HG03521 (cell line): ENCODE results near the gene SMAP2.

Experiments used
- ATAC-seq: cut with Tn5 transposase; IDR thresholded peaks from one replicate; pipeline ENCODE4 v1.9.1; 2021; ENCODE audit warnings: mild to moderate bottlenecking, moderate library complexity; ENCODE audit not compliant: unreplicated experiment

SMAP2 gene

DNA sequence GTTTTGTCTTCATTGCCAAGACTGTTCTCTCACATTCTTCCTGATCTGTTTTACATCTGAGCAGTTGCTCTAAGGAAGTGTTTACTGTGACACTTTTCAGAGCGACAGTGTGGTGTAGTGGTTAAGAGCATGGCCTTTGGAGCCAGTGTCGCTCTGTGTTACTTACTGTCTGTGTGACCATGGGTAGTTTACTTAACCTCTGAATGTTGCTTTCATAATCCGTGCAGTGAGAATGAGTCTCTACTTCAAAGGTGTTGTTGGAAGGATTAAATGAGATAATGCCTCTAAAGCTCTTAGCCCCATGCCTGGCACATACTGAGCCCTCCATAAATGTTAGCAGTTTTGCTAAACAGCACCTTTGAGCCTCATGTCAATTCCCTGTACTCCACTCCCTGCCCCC is 40.8 kb downstream of the SMAP2 start:
- ATAC-seq: no peak

DNA sequence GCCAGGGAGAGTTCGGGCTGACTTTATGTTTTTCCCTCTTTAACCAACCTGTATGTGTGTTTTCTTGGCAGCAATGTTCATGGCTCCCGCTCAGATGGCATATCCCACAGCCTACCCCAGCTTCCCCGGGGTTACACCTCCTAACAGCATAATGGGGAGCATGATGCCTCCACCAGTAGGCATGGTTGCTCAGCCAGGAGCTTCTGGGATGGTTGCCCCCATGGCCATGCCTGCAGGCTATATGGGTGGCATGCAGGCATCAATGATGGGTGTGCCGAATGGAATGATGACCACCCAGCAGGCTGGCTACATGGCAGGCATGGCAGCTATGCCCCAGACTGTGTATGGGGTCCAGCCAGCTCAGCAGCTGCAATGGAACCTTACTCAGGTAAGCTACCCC is 43.2 kb downstream of the SMAP2 start:
- ATAC-seq: no peak

DNA sequence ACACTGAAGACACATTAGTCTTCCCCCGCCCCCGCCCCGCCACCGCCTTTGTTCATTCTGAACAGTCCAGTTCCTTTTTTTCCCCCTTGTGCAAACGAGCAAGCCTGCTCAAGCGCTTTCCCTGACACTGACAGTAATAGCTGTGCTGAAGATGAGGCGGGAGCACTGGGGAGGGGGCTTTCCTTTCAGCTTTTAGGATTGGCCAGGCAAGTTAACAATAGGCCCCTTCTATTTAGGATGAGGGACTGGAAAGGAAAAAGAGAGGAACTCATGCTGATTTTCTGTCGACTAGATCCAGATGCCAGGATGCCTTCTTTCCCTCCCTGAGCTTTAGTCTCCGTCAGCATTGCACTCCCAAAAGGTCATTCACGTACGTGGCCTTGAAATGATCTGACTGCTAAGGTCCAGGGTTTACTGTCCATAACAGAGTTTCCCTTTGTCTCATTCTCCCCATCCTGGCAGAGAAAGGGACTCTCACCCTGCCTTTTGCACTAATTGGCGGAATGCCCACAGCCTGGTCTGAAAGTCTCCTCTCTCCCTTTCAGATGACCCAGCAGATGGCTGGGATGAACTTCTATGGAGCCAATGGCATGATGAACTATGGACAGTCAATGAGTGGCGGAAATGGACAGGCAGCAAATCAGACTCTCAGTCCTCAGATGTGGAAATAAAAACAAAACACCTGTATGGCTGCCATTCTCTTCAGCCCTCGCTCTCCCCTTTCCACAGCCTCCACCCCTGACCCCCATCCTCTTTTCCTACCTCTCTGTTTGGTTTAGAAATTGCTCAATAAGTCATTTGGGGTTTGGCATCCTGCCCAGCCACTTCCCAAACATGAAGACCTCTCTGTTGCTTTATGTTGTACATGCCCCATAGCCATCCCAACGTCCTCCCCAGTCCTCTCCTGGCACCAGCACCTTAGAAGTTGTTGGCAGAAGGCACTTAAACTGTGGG is 48.2 kb downstream of the SMAP2 start:
- no peak for ATAC-seq

DNA sequence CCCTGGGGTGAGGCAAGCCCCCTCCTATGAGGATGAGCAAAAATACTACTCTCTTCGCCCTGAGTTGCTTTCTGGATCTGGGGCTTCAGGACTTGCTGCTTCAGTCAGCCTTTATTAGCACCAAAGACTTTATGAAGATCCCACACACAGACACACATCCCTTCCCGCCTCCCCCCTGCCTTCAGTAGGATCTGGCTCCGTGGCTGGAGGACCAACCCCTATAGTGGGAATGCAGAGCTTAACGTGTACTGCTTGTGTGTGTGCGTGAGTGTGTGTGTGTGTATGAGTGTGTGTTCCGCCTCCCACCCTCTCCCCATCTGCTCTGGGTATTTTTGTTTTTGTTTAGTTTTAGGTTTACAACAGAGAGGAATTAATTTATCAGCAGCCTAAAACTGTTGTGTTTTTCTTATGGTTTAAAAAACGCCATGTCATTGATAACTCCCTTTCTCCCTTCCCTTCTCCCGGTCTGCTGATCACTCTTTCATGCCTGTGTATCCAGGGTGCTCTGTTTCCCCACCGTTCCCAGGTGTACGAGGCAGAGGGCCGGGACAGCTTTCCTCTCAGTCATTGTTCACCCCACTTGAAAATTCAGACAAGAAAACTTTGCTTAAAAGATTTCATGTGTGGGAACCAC is 49.2 kb downstream of the SMAP2 start:
- ATAC-seq: no peak

DNA sequence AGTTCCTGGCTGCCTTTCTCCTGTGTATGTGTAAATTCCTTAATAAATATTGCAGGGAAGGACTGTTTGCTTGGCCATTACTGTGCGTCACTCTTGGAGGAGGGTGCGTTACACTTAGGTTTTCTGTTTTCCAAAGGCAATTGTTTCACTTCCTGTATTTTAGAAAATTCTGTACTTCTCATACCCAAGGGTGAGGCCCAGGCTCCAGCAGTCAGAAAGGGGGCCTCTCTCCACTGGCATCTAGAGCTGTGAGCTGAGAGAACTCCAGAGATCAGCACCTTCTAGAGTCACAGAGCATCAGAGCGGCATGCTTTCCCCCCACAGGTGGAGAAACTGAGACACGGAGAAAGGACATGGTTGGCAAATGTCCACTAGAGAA is 49.7 kb downstream of the SMAP2 start:
- no peak for ATAC-seq

DNA sequence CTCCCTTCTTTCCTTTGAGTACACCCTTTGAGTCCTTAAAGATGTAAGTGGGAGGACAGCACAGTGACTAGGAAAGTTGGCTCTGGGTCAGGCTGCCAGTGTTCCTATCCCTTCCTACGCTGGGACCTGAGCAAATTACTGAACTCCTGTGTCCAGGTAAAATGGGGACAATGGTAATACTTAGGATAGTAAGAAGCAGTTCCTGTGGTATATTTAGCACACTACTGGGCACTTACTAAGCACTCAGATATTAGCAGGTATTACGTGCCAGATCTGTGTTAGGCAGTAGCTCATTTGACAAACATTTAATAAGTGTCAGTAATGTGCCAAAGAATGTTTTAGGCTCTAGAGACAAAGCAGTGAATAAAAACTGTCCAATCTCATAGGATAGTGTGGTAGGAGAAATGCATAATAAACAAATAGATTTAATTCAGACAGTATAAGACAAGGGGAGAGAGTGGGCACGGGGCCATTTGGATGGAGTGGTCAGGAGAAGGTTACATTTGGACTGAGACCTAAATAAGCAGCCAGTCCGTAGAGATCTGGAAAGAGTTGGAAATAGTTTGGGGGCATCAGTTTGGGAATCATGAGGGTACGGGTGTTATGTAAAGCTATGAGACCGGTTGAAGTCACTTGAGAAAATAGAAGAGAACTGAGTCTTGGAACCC is 50.6 kb downstream of the SMAP2 start:
- no peak for ATAC-seq

DNA sequence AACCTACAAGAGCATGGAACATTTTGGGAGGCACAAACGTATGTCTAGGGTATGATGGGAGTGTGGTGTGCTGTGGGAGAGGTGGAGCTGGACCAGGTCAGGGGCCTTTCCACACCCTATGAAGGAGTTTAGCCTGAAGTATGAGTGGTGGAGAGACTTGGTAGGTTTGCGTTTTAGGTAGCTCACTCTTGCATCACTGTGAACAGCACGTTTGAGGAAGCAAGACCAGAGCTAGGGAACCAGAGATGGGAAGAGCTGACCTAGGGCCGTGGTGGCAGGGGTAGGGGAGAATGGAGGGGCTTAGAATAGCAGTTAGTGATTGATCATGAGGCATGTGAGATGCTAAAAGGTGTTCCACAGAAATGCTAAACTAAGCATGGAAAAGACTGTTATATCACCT is 51.7 kb downstream of the SMAP2 start:
- no peak for ATAC-seq

DNA sequence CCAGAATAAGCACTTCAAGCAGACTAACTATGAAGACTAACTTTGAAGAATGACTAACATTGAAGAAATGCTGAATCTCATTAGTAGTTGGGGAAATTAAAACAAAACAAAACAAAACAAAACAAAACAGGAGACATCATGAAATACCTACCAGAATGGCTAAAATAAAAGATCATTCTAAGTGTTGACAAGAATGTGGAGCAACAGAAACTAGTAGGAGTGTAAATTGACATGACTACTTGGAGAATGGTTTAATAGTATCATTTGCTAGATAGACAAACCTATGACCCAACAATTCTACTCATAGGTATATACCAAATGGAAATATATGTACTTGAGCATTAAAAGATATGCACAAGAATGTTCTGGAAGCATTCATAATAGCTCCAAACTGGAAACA is 57.9 kb downstream of the SMAP2 start:
- no peak for ATAC-seq

DNA sequence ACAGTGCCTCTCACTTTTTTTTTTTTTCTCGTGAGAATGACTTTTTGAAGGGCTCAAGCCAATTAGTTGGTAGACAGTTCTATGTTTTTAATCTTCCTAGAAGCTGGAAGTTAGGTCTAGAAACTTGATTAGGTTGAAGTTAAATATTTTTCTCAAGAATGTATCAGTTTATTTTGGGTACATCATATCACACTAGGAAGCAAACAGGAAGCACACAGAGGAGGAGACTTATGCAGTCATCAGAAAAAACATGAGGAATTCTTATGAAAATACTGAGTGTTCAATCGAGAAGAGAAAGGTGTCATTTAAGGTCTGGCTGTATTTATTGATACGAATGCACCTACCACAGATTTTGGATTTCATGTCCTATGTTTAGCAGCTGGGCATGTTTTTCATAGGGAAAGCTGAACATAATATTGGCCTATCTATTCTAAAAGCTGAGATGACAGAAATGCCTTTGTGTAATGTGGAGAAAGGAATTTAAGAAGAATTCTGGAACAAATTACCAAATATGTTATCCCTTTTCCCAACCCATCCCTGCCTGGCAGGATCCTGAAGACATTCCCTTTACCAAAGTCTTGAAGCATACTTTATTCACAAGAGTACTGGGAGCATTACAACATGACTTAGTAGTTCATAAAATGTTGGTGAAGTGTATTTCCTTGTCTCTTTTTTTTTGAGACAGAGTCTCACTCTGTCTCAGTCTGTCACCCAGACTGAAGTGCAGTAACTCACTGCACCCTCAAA is 59.3 kb downstream of the SMAP2 start:
- no peak for ATAC-seq

DNA sequence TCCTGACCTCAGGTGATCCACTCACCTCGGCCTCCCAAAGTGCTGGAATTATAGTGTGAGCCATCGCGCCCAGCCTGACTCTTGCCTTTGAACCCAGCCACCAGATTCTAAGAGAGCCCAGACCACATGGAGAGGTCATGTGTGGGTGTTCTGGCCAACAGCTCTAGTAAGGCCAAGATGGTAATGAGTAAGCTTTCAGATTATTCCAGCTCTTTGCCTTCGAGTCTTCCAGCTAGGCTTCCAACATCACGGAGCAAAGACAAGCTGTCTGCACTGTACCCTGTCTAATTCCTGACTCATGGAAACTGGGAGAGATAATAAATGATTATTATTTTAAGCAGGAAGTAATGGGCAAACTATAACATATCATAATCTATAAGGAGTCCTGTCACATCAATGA is 61.9 kb downstream of the SMAP2 start:
- no peak for ATAC-seq

DNA sequence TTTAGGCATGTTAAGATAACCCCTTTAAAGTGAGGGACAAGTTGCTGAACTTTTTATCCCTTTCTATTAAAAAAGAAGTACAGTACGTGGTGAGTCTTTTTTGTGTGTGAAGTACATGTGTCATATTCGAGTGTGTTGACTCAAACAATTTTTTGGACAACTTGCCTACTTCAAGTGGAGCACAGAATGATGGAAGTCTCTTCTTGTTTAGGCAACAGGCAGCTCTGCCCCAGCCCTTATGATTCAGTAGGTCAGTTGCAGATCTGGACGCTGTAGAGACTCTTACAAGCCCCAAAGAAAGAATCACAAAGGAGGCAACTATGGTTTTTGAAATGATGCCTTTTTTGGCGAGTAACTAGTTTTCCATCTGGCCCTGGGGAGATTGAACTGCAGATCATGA is 62.3 kb downstream of the SMAP2 start:
- no peak for ATAC-seq

DNA sequence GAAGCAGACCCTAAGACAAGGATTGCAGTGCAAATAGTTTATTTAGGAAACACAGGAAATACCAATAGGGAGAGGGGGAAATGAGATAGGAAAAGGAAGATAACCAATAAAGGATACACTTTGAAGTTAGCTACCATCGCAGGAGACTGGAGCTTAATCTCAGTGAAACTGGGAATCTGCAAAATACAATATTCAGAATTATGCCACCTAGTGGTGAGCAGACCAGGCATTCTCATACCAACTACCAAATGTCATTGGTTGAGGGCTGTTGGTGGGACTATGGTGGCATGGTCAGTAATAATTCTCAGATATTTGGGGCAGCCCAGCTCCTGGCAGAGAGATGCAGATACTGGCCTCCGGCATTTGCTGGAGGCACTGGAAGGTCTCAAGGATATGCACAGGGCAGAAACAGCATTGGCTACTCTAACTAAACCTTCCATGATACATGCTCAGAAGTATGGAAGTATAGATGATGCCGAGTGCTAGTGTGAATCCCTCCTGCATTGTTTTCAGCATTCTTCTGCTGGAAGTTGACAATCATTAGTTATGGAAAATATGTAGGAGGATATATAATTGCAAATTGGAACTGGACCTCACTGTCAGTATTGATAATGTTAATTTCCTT is 65.0 kb downstream of the SMAP2 start:
- no peak for ATAC-seq

DNA sequence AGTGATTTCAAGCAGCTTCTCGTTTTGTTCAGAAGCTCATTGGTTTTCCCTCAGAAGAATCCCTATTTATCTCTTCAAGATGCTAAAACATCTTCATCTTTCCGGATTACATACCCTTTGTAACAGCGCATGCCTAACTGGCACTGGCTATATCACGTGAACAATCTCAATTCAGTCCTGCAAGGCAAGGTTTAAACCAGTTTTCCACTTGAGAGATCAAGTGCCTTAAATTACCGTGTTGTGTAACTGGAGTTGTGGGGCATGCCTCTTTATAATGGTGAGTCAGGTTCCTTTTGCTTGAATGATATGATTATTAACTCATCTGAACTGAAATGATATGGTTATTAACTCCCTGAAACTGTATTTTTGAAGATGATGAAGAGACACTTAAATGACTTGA is 65.7 kb downstream of the SMAP2 start:
- no peak for ATAC-seq

DNA sequence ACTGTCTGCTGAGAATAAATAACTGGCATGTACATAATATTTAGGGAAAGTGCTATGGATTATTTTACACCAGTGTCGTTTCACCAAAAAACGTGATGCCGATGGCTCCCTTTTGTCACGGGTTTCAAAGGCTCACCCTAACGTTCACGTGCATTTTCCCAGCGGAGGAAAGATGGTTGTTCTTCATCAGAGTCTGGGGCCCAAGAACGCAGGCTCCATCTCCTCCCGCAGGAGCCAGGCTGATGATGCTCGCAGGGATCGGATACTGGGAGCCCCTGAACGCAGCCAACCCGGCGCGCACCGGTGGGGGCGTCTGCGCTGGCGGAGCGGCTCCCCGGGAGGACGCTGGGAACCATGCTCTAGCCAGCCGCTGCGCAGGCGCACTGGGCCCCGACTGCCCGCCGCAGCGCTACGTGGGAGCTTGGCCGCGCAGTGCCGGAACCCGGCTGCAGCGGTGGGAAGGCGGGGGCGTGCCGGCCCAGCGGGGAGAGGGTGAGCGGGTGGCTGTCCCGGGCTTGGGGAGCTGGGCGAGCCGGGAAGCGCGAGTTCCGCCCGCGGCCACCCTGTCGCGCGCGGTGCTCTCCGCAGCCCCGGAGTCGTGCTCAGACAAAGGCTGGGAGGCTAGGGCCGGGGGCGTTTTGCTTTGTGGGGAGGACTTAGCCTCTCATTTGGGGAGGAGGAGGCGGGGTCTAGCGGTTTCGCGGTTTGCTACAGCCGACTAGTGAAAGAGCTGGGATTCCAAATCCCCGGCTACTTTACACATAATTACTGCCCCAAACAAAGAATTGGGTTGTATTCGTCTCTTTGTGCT is 76.4 kb downstream of the SMAP2 start, which contains the start of gene ZFP69B:
TSS of gene ZFP69B (plus strand) at position 793 of the 811 bp plus-strand sequence. CDS start 486 bp downstream, outside the sequence.
- ATAC-seq: peak; percentile 85

DNA sequence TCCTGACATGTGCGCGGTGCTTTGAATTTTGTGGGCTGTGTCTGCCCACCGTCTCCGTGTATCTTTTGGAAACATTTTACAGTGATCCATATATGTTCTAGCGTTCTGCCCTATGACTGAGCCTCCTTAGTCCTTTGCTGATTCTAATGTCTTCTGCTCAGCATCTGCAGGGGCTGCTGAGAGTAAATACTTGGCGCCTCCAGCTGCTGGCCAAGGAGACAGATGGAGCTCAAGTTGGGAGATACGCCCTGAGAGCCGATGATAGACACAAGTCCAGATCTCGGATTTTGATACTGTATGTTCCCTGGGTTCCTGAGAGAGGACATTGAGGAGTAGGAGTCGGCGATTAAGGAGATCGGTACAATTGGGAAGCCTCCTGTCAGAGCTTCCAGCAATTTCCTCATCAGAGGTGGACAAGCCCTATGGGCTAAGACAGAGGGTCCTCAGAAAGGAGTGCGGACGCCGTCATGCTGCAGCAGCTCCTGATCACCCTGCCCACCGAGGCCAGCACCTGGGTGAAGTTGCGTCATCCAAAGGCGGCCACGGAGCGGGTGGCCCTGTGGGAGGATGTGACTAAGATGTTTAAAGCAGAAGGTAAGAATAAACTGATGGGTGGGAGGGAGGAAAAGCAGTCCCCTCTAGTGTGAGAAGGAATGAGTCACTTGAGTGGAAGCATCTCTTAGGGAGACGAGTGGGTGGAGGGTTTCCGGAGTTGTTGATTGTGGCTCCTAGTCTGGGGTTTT is 77.1 kb downstream of the SMAP2 start:
- ATAC-seq: peak; percentile 38

DNA sequence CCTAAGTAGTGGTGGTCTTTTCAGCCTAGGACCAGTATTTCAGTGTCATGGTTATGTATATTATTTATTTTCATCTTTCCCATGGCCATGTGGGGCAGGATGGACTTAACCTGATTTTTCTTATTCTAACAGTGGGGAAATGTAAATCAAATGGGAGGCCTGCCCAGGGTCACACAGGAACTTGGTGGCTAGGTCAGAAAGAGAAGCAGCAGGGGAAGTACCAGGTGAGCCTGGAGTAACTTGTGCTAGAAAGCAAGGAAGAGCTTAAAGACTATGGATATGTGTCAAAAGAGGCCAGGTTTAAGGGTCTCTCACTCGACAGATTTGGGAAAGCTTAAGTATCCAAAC is 77.7 kb downstream of the SMAP2 start:
- no peak for ATAC-seq

DNA sequence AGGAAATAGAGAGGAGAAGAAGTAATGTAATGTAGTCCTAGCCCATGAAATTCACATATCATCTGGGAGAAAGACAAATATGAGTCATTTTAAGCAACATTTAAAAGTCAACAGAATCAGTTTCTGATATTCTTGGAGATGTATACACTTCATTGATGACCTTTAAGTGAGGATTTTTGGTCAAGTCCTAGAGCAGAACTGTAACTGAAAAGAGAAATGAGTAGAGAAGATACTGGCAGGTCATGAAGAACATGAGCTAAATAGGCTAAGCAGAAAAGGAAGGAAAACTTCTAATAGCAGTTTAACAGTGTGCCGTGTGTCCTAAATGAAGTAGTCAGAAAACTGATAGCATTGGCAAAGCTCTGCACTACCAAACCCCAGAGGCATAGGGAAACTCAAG is 81.3 kb downstream of the SMAP2 start:
- ATAC-seq: no peak

DNA sequence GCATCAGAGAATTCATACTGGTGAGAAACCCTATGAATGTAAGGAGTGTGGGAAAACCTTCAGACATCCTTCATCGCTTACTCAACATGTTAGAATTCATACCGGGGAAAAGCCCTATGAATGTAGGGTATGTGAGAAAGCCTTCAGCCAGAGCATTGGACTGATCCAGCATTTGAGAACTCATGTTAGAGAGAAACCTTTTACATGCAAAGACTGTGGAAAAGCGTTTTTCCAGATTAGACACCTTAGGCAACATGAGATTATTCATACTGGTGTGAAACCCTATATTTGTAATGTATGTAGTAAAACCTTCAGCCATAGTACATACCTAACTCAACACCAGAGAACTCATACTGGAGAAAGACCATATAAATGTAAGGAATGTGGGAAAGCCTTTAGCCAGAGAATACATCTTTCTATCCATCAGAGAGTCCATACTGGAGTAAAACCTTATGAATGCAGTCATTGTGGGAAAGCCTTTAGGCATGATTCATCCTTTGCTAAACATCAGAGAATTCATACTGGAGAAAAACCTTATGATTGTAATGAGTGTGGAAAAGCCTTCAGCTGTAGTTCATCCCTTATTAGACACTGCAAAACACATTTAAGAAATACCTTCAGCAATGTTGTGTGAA is 89.5 kb downstream of the SMAP2 start:
- ATAC-seq: no peak

DNA sequence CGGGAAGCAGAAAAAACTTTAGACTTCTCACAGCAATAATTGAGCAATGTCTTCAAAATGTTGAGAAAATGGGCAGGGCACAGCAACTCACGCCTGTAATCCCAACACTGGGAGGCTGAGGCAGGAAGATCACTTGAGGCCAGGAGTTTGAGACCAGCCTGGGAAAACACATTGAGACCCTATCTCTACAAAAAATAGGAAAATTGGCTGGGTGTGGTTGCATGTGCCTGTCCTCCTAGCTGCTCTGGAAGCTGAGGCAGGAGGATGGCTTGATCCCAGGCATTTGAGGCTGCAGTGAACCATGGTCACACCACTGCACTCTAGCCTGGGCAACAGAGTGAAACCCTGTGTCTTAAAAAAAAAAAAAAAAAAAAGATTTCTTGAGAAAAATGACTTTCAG is 95.8 kb downstream of the SMAP2 start:
- ATAC-seq: no peak
